Adrenal gland (tissue), 5 donors: ENCODE data around the gene CD2AP.

Source experiments
- CTCF ChIP-seq, 6 experiments: fragments of 450-650 bp in 4 of 6; fragments of 200-600 bp in 2 of 6; sonication (generic) in 1 of 6; IDR thresholded peaks; 1 replicate in 5 of 6; 2 replicates in 1 of 6; pipeline versions ENCODE4 v1.5.1 to v1.8.0; 2016 to 2021; ENCODE audit warnings: antibody characterized with exemption in 6 of 6, mild to moderate bottlenecking in 2 of 6, moderate library complexity in 1 of 6
- POLR2A ChIP-seq, 2 donors: fragments of 450-650 bp; IDR thresholded peaks; one replicate each; pipeline ENCODE4 v1.6.1; 2017; ENCODE audit warnings: antibody characterized with exemption in 2 of 2, mild to moderate bottlenecking in 2 of 2, moderate library complexity in 1 of 2
- donor health status: DM: no; HTN: no; CAD: no.

- TF ChIP-seq POLR2A (IDR thresholded peaks at IDR 0.05) (no peak), CTCF (IDR thresholded peaks at IDR 0.05) (no peak)
Observed at GRCh38 chr6:47671777-47672176, 194.2 kb downstream of the CD2AP start.
